SU-DHL-6 (cell line): Measurements from ENCODE around the gene TBL1X.

Source experiments
- H2AFZ ChIP-seq: fragments of 200-600 bp; sonication (generic); 2 replicates; pipeline ENCODE4 v1.6.1; 2014; ENCODE audit warnings: low read depth, mild to moderate bottlenecking, moderate library complexity, mixed read lengths, antibody characterized with exemption, low read length; ENCODE audit not compliant: severe bottlenecking
- H3F3A ChIP-seq: fragments of 200-600 bp; shearing (Covaris generic); 2 replicates; pipeline ENCODE4 v1.6.0; 2016; ENCODE audit warnings: antibody characterized with exemption, mild to moderate bottlenecking; ENCODE audit not compliant: insufficient read depth
- H3K27ac ChIP-seq: fragments of 200-600 bp; sonication (generic); 2 replicates; pipeline ENCODE4 v1.5.1; 2016; ENCODE audit warnings: low read depth, mild to moderate bottlenecking, low read length, moderate library complexity, mixed read lengths
- H3K27me3 ChIP-seq: fragments of 200-600 bp; sonication (generic), shearing (Covaris generic); 2 replicates; pipeline ENCODE4 v1.6.0; 2014; ENCODE audit warnings: mild to moderate bottlenecking, low read length
- H3K36me3 ChIP-seq: fragments of 200-600 bp; sonication (generic); 2 replicates; pipeline ENCODE4 v1.6.1; 2014; ENCODE audit warnings: mild to moderate bottlenecking, low read length, mixed read lengths
- H3K4me2 ChIP-seq: fragments of 300-600, 200-600 bp; shearing (Covaris generic), sonication (generic); 2 replicates; pipeline ENCODE4 v1.6.0; 2014; ENCODE audit warnings: low read length, low read depth, mild to moderate bottlenecking; ENCODE audit not compliant: poor library complexity, severe bottlenecking
- H3K4me3 ChIP-seq: fragments of 200-600 bp; sonication (generic); 2 replicates; pipeline ENCODE4 v1.5.1; 2014; ENCODE audit warnings: antibody characterized with exemption, low read length, mild to moderate bottlenecking, mixed read lengths; ENCODE audit not compliant: insufficient read depth, poor library complexity, severe bottlenecking
- H3K79me2 ChIP-seq: fragments of 200-600 bp; sonication (generic); 2 replicates; pipeline ENCODE4 v1.6.1; 2014; ENCODE audit warnings: mild to moderate bottlenecking, low read length, moderate library complexity; ENCODE audit not compliant: insufficient read depth
- H3K9ac ChIP-seq: fragments of 200-600 bp; sonication (generic); 2 replicates; pipeline ENCODE4 v1.7.0; 2014; ENCODE audit warnings: mild to moderate bottlenecking, low read length
- H3K9me2 ChIP-seq: fragments of 200-600 bp; sonication (generic); replicated peaks from 2 replicates; pipeline ENCODE4 v1.6.1; 2014; ENCODE audit warnings: low read length; ENCODE audit not compliant: insufficient read depth
- H3K9me3 ChIP-seq: fragments of 200-600 bp; sonication (generic); 2 replicates; pipeline ENCODE4 v1.6.1; 2014; ENCODE audit warnings: low read length, mixed read lengths; ENCODE audit not compliant: insufficient read depth
- H4K20me1 ChIP-seq: fragments of 200-600 bp; sonication (generic); 2 replicates; pipeline ENCODE4 v1.6.1; 2014; ENCODE audit warnings: low read depth, mild to moderate bottlenecking, antibody characterized with exemption, low read length, moderate library complexity, mixed read lengths
- CTCF ChIP-seq: fragments of 200-600 bp; sonication (generic); IDR thresholded peaks from one replicate; pipeline ENCODE4 v1.5.1; 2017; ENCODE audit warnings: antibody characterized with exemption, mild to moderate bottlenecking, low read length, moderate library complexity; ENCODE audit not compliant: insufficient read depth, poor library complexity, severe bottlenecking
- EZH2phosphoT487 ChIP-seq: fragments of 200-600 bp; sonication (generic), shearing (Covaris generic); conservative IDR thresholded peaks from 2 replicates; pipeline ENCODE4 v1.6.1; 2018; ENCODE audit warnings: mild to moderate bottlenecking, antibody characterized with exemption, low read length, moderate library complexity, mixed read lengths

TBL1X gene

GRCh38 chrX:9561199-9561598 is 96.3 kb downstream of the TBL1X start:
- no peak for TF ChIP-seq CTCF
- TF ChIP-seq EZH2phosphoT487, result no peak
- H3K79me2 ChIP-seq, result peaks cover 25% of the 10 kb centered on the region; the same call in 1 of the 2 replicates
- no peak overlapping the region for H3K4me3 ChIP-seq
- no peak overlapping the region for H3K4me2 ChIP-seq
- H3K9ac ChIP-seq, result no peak overlapping the region
- no peaks in the 10 kb centered on the region for H3F3A ChIP-seq
- H3K36me3 ChIP-seq, result no peaks in the 10 kb centered on the region
- H3K27me3 ChIP-seq, result no peaks in the 10 kb centered on the region
- no peak overlapping the region for H3K27ac ChIP-seq
- no peaks in the 10 kb centered on the region for H3K9me2 ChIP-seq
- no peaks in the 10 kb centered on the region for H3K9me3 ChIP-seq
- H4K20me1 ChIP-seq, result no peaks in the 10 kb centered on the region
- no peak overlapping the region for H2AFZ ChIP-seq

GRCh38 chrX:9562851-9563250 is 98.0 kb downstream of the TBL1X start:
- Histone ChIP-seq H3K79me2 (peaks cover 12% of the 10 kb centered on the region; the same call in 1 of the 2 replicates), H3K4me2 (no peak overlapping the region), H3K36me3 (no peaks in the 10 kb centered on the region), H3K27ac (no peak overlapping the region), H4K20me1 (no peaks in the 10 kb centered on the region), H3F3A (no peaks in the 10 kb centered on the region), H3K9ac (no peak overlapping the region), H3K9me3 (no peaks in the 10 kb centered on the region), H3K4me3 (no peak overlapping the region), H3K27me3 (no peaks in the 10 kb centered on the region), H2AFZ (no peak overlapping the region), H3K9me2 (no peaks in the 10 kb centered on the region)
- TF ChIP-seq CTCF (no peak), EZH2phosphoT487 (no peak)

GRCh38 chrX:9566150-9566621 is 101.3 kb downstream of the TBL1X start:
- TF ChIP-seq EZH2phosphoT487, result no peak
- no peaks in the 10 kb centered on the region for H3K9me2 ChIP-seq
- H3K9me3 ChIP-seq, result no peaks in the 10 kb centered on the region
- H3K9ac ChIP-seq, result no peak overlapping the region
- H3K4me2 ChIP-seq, result no peak overlapping the region
- H4K20me1 ChIP-seq, result no peaks in the 10 kb centered on the region
- H3K4me3 ChIP-seq, result no peak overlapping the region
- no peaks in the 10 kb centered on the region for H3F3A ChIP-seq
- no peaks in the 10 kb centered on the region for H3K36me3 ChIP-seq
- peaks cover 8% of the 10 kb centered on the region; the same call in 1 of the 2 replicates for H3K79me2 ChIP-seq
- H2AFZ ChIP-seq, result no peak overlapping the region
- H3K27ac ChIP-seq, result no peak overlapping the region
- no peaks in the 10 kb centered on the region for H3K27me3 ChIP-seq

- H4K20me1 ChIP-seq, result no peaks in the 10 kb centered on the region
- no peak overlapping the region for H3K4me2 ChIP-seq
- no peak overlapping the region for H3K27ac ChIP-seq
- no peak overlapping the region for H3K4me3 ChIP-seq
- peaks cover 9% of the 10 kb centered on the region; the same call in 1 of the 2 replicates for H3K79me2 ChIP-seq
- no peaks in the 10 kb centered on the region for H3K27me3 ChIP-seq
- no peaks in the 10 kb centered on the region for H3K9me2 ChIP-seq
- no peaks in the 10 kb centered on the region for H3K9me3 ChIP-seq
- no peak overlapping the region for H3K9ac ChIP-seq
- no peaks in the 10 kb centered on the region for H3K36me3 ChIP-seq
- H2AFZ ChIP-seq, result no peak overlapping the region
- TF ChIP-seq EZH2phosphoT487 (no peak), CTCF (no peak)
- no peaks in the 10 kb centered on the region for H3F3A ChIP-seq
These were observed 105.0 kb downstream of the TBL1X start for GRCh38 chrX:9569876-9570301.
